AG09319 (cell line): ENCODE measurements around the gene EFCAB11.

Experiments
- DNase-seq: peaks from one replicate; pipeline ENCODE4 v3.0.0-alpha.2; 2010; ENCODE audit warnings: low read depth; ENCODE audit errors: extremely low read depth
- CTCF ChIP-seq: IDR thresholded peaks from 2 replicates; pipeline ENCODE4 v1.5.1; 2011; ENCODE audit warnings: low read depth, mild to moderate bottlenecking, inconsistent platforms, low read length, moderate library complexity

The EFCAB11 gene

GRCh38 chr14:89746135-89746534 is 208.4 kb downstream of the EFCAB11 start:
- no peak for TF ChIP-seq CTCF
- no peak for DNase-seq
